ENCODE measurements around the gene GSTA2.
"Not testable (repeated sequence)": the region's sequence is repeated elsewhere in the genome, so short reads cannot be mapped to it uniquely, and the experiment has no call there.

The GSTA2 gene

DNA sequence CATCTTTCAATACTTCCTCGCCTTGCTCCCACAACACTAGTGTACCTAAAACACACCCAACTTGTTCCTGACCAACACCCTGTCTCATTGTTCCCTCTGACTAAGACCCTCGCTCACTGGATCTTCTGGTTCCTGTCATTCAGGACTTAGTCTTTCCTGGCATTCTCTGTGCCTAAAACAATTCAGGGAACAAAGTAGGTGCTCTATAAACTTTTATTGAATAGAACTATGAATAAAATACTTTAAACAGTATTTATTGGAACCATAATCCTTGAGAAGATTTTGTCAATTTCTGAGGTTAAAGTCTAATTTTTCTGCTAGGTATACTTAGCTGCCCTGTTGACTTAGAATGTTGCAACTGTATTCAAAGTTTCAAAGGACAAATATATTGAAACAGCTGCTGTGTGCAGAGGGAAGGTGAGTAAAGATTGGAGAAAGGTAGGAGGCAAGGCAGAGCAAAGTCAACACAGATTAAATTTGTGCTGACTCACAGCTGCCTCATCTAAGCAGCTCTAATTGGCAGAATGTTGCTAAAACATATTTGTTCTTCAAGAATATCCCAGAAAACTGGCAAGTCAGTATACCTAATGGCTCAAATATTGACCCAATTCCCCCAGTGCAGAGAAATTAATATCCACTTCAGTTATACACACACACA lies 37.6 kb downstream of the GSTA2 start:
- no peak for DNase-seq (ENCODE audit: low spot score)

DNA sequence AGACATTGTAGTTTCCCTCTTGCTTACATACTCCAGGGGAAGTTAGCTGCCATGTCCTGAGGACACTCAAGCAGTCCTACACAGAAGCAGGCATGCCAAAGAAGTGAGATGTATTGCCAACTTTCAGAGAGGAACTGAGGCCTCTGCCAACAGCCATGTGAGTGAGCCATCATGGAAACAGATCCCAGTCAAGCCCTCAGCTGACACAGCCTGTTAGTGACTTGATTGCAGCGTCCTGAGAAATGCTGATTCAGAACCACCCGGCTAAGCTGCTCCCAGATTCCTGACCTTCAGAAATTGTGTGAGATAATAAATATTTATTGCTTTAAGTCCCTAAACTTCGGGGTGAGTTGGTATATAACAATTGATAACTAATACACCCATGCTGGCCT lies 38.1 kb downstream of the GSTA2 start:
- DNase-seq (ENCODE audit: low spot score) = no peak

DNA sequence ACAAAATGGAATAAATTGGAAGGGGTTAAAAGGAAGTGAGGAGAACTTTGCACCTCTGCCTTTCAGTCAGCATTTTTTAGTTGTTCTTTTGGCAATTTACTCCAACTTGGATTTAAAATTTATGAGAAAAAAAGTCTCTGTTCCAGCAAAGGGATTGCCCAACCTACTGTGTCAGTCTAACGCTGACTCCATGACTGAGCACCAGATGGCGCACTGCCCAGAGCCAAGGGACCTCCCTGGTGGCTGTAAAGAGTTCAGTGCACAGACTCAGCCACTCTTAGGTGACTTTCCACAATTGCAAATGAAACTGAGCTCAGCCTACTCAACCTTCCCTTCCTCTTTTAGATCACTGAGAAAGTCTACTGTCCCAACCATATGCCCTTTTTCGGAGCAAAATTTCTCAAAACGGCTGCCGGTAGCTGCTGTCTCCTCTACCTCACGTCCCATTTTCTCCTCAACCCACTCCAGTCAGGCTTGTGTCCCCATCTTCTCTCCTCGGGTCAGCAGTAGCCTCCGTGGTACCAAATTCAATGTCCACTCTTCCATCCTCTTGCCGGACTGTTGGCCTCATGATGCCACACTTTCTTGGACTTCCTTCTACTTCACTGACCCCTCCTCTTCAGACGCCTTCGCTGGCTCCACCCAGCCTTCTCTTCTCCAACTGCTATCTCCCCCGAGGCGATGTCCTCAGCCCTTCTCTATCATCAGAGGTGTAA lies 38.7 kb downstream of the GSTA2 start:
- DNase-seq (ENCODE audit: low spot score) = peak; percentile 67

DNA sequence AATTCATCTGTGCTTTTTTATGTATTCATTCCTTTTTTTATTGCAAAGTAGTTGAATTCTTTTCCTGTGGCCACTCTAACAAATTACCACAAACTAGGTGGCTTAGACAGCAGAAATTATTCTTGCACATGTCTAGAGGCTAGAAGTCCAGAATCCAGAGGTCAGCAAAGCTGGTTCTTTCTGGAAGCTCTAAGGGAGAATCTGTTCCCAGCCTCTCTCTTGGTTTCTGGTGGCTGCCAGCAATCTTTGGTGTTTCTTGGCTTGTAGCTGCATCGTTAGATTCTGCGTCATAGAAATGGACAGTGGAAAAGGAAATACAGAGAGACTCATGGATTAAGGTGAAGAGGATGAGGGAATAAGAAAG lies 39.3 kb downstream of the GSTA2 start:
- DNase-seq (ENCODE audit: low spot score) = no peak

DNA sequence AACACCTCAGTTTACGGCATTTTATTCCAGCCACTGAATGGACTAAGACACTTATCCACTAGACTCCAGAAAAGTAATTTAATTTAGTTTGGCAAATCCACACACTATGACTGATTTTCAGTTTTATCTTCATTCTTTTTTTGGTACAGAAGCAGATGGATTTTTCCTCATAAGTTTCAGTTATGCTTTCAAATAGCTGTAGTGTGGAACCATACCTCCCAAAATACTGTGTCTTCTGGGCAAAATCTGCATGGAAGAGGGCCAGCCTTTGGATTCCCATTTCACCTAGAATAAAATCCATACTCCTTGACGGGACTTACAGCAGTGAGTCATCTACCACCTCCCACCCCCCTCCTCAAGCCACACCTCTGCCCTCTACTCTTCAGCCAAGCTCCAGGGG lies 43.0 kb downstream of the GSTA2 start:
- DNase-seq (ENCODE audit: low spot score) = no peak

DNA sequence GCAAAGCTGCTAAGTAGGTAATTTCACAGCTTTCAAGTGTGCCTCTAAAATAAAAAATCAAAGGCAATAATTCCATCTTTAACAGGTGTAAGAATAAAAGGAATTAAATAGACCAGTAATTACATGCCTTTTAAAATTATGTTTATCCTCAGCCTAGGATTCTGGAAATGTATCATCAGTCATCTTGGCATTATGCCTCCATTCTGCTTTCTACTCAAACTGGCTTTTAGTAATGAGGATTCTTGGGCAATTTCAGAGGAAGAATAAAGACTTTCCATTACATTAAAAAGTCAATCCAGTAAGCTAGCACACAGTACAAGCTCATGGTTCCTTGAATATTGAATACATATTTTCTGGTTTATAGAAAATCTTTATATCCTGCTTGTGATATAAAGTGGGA lies 44.7 kb downstream of the GSTA2 start:
- no peak for DNase-seq (ENCODE audit: low spot score)

DNA sequence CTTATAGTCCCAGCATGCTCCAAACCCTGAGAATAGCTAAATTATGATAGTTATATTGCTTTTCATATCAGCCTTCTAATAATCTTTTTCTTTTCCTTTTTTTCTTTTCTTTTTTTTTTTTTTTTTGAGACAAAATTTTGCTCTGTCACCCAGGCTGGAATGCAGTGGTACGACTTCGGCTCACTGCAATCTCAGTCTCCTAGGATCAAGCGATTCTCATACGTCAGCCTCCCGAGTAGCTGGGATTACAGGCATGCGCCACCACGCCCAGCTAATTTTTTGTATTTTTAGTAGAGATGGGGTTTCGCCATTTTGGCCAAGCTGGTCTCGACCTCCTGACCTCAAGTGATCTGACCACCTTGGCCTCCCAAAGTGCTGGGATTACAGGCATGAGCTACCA lies 48.5 kb downstream of the GSTA2 start:
- DNase-seq (ENCODE audit: low spot score) = not testable (repeated sequence)

DNA sequence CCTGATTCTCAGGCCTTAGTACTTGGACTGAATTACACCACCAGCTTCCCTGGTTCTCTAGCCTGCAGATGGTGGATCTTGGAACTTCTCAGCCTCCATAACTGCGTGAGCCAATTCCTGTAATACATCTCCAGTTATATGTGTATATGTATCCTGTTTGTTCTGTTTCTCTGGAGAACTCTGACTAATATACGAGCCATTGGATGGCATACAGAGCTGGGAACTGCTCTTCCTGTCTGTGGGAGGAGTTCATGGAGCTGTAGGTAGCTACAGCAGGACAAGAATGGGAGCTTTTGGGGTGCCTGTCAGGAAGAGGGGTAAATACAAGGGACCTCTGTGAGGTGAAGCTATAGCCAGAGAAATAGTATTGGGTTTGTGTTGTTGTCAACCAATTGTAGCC lies 51.1 kb downstream of the GSTA2 start:
- DNase-seq (ENCODE audit: low spot score) = no peak

DNA sequence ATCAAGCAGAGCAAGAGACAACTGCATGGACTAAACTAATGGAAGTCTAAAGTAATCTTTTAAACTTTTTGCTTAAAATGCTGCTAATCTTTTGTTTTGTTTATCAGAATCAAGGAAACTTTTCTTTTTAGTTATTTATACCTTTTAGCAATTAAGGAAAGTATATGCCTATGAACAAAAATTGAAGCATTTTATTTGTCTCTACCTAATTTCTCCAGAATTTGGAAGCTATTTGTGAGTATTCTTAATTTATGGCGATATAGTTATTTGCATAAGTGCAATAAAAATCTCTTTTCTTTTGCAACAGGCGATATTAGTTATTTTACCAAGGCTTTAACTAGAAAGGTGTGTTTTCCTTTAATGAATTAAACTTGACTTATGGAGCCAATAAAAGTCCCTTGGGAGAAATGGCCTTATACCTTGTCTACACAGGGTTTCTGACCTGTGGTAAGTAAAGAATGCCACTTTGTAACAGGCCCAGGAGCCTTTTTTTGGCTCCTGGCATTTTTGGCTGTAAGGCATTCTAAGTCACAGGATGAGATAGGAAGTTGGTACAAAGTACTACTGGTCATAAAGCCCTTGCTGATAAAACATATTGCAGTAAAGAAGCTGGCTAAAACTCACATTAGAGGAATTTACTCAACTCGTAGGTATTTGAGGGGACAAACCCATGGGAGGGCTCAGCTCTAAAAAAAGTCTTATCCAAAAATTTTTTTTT lies 55.2 kb downstream of the GSTA2 start:
- DNase-seq (ENCODE audit: low spot score) = no peak

DNA sequence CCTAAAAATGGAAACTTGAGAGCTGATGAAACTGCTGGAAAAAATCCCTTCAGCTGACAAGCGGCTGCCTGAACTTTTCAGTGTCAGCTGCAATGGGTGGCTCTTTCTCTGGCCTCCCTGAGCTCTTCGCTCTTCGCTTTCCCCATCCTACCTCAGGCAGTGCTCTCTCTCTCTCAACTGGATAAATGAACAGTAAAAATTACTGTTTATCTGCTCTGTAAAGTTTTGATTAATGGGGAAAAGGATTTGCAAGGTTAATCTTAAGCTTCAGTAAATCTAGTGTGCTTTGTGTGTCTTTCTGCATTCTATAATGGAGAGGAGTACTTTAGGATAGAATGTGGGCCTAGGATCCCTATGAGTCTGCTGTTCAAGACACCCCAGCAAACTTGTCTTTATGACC lies 57.3 kb downstream of the GSTA2 start:
- DNase-seq (ENCODE audit: low spot score) = no peak

DNA sequence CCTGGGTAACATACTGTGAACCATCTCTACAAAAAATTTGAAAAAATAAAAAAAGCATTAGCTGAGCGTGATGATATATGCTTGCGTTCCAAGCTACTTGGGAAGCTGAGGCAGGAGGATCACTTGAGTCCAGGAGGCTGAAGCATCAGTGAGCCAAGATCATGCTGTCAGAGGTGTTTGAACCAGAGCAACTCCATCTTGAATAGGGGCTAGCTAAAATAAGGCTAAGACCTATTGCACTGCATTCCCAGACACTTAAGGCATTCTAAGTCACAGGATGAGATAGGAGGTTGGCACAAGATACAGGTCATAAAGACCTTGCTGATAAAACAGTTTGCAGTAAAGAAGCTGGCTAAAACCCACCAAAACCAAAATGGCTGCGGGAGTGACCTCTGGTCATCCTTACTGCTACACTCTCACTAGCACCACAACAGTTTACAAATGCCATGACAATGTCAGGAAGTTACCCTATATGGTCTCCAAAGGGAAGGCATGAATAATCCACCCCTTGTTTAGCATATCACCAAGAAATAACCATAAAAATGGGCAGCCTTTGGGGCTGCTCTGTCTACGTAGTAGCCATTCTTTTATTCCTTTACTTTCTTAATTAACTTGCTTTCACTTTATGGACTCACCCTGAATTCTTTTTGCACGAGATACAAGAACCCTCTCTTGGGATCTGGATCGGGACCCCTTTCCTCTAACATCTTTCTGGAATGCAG lies 58.3 kb downstream of the GSTA2 start:
- DNase-seq (ENCODE audit: low spot score) = not testable (repeated sequence)

DNA sequence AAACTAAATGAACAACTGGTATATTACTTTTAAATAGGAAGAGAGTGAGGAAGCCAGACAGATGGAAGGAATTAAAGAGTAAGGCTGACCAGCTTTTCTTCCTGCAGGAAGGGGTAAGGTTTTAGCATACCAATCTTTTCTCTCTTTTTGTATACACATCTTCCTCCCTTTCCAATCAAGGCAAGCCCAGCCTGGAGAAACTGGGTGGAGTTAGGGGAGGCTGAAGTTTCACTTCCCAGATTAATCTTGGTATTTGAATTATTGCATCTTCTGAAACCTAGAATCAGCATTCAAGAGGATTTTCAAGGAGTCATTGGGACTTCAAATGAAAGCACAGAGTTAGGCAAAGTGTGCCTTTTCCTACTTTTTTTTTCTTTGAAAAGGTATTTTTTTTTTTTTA lies 59.2 kb downstream of the GSTA2 start:
- no peak for DNase-seq (ENCODE audit: low spot score)
